ENCODE data around the gene CCDC185.
"Not testable (repeated sequence)": the region's sequence is repeated elsewhere in the genome, so short reads cannot be mapped to it uniquely, and the experiment has no call there.

GRCh38 chr1:223399393-223399792 lies 6.2 kb downstream of the CCDC185 start:
- TF ChIP-seq, protein P1, sequence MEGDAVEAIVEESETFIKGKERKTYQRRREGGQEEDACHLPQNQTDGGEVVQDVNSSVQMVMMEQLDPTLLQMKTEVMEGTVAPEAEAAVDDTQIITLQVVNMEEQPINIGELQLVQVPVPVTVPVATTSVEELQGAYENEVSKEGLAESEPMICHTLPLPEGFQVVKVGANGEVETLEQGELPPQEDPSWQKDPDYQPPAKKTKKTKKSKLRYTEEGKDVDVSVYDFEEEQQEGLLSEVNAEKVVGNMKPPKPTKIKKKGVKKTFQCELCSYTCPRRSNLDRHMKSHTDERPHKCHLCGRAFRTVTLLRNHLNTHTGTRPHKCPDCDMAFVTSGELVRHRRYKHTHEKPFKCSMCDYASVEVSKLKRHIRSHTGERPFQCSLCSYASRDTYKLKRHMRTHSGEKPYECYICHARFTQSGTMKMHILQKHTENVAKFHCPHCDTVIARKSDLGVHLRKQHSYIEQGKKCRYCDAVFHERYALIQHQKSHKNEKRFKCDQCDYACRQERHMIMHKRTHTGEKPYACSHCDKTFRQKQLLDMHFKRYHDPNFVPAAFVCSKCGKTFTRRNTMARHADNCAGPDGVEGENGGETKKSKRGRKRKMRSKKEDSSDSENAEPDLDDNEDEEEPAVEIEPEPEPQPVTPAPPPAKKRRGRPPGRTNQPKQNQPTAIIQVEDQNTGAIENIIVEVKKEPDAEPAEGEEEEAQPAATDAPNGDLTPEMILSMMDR (conservative IDR thresholded peaks at IDR 0.05; ENCODE audit: low read depth in 2 of 2) = not testable (repeated sequence)
- TF ChIP-seq EZH2 (IDR thresholded peaks at IDR 0.05; ENCODE audit: low read depth, unreplicated experiment); CREB1 (CRISPR knock-in tag; IDR thresholded peaks at IDR 0.05; ENCODE audit: low read depth); POLR2AphosphoS5 (IDR thresholded peaks at IDR 0.05; ENCODE audit: low read depth); REST (IDR thresholded peaks at IDR 0.05; ENCODE audit: unreplicated experiment); NANOG (IDR thresholded peaks at IDR 0.05; ENCODE audit: borderline replicate concordance); EZH2phosphoT487 (IDR thresholded peaks at IDR 0.05; ENCODE audit: unreplicated experiment); ZNF331 (CRISPR knock-in tag; IDR thresholded peaks at IDR 0.05; ENCODE audit: low read depth); ETS1 (IDR thresholded peaks at IDR 0.05); JUNB (IDR thresholded peaks at IDR 0.05; ENCODE audit: unreplicated experiment); ZNF114 (CRISPR knock-in tag; IDR thresholded peaks at IDR 0.05): not testable (repeated sequence)

Measured in GM23338 (cell line).